ENCODE measurements around the gene RS1. TPM values are rescaled to one million over a fixed set of nuclear protein-coding genes. Genes with fewer than 3 reads are reported as not detected.

Gene RS1
- total RNA-seq, 1 donor from 2014 or later = not detected

DNA sequence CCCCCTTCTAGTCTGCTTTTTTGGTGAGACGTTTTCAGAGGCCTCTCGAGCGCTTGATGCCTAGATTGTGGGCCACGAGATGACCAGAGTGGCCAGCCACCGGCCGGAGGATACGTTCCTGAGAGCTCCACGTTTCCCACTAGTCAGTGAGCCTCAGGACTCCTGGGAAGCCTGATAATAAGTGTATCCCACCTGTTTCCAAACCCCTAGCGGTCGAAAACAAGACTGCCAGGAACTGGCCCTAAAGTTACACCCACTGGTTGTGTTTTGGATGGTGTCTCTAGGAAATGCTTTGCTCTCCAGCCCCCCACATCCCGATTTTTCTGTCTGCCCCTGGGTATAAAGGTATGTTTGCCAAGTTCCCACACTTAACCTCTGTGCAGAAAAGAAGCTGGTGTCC is 4.6 kb upstream of the RS1 start:
- H3K27me3 ChIP-seq (ENCODE audit: low read depth) = no peaks in the 10 kb centered on the region
- peaks cover 6% of the 10 kb centered on the region for H3K4me1 ChIP-seq
- no peaks in the 10 kb centered on the region for H3K9me3 ChIP-seq (replicated peaks)
- no peak for DNase-seq
- intact Hi-C loops (cut with micrococcal nuclease) = loop anchor here (10.0 kb wide), 1 partner anchor 208 kb away; no protein-coding TSS in a partner anchor
- TF ChIP-seq, protein P1, sequence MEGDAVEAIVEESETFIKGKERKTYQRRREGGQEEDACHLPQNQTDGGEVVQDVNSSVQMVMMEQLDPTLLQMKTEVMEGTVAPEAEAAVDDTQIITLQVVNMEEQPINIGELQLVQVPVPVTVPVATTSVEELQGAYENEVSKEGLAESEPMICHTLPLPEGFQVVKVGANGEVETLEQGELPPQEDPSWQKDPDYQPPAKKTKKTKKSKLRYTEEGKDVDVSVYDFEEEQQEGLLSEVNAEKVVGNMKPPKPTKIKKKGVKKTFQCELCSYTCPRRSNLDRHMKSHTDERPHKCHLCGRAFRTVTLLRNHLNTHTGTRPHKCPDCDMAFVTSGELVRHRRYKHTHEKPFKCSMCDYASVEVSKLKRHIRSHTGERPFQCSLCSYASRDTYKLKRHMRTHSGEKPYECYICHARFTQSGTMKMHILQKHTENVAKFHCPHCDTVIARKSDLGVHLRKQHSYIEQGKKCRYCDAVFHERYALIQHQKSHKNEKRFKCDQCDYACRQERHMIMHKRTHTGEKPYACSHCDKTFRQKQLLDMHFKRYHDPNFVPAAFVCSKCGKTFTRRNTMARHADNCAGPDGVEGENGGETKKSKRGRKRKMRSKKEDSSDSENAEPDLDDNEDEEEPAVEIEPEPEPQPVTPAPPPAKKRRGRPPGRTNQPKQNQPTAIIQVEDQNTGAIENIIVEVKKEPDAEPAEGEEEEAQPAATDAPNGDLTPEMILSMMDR (IDR thresholded peaks at IDR 0.05; ENCODE audit: borderline replicate concordance) = peak; percentile 29
- H3K4me3 ChIP-seq = no peak overlapping the region
- no peaks in the 10 kb centered on the region for H3K36me3 ChIP-seq
- no peak overlapping the region for H3K27ac ChIP-seq (replicated peaks)

DNA sequence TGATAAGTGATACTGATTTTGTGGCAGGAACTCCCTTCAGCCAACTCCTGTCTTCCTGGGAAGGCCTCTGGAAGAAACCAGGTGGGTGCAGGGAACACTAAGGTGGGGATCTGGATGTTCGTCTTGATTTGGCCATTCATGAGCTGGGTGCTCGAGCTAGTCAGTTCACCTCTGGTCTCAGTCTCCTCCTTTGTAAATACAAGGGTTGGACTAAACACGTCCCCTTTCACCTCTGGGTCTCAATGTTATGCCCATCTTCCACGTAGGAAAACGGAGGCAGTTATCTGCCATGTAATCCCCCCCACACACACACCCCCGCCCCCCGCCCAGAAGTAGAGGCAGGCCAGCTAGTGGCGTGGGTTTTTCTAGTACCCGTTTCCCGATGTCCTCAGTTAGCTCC is 4.1 kb upstream of the RS1 start:
- Histone ChIP-seq H3K4me3 (no peak overlapping the region), H3K36me3 (no peaks in the 10 kb centered on the region), H3K27me3 (ENCODE audit: low read depth) (no peaks in the 10 kb centered on the region), H3K4me1 (peaks cover 6% of the 10 kb centered on the region), H3K27ac (replicated peaks) (no peak overlapping the region), H3K9me3 (replicated peaks) (no peaks in the 10 kb centered on the region)
- intact Hi-C loops (cut with micrococcal nuclease) = loop anchor here (10.0 kb wide), 1 partner anchor 209 kb away; no protein-coding TSS in a partner anchor
- TF ChIP-seq, protein P1 (IDR thresholded peaks at IDR 0.05; ENCODE audit: borderline replicate concordance) = no peak
- no peak for DNase-seq

DNA sequence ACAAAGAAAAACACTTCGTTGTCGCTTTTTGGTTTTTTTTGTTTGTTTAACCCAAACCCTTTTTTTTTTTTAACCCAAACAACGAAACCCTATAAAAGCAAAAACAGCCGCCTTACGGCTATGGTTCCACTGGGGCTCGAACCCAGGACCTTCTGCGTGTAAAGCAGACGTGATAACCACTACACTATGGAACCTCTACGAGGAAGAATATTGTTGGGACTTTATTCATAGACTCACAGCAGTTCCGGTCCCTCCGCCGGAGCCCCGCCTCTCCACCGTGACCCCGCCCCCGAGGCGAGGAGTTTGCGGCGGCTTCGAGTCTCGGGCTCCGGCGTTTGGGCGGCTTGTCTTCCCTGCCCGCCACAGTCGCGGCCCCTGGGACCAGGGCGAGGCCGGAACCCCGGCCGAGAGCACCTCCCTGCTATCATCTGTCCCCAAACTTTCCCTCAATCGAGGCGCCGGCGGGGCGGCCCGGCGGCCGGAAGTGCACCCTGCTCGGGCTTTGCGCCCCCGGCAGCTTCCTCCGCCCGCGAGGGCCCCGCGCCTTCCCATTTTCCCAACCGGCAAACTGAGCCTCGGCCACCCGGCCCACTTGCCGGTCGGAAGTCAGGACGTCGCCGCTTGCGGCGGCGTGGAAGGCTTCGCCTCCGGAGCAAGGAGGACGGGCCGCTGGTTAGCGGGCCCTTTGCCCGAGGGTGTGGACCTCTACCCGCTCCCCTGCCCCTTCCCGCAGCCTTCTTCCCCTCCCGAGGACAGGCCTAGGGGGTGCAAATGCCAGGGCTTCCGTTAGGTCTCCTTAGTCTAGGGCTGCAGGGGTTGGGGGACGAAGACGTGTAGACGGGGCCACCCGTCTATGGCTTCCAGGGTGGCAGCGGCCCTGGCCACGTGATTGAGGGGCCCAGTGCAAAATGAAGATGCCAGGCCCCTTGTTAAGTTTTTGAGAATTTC is 3.2 kb upstream of the RS1 start:
- no peaks in the 10 kb centered on the region for H3K36me3 ChIP-seq
- no peaks in the 10 kb centered on the region for H3K27me3 ChIP-seq (ENCODE audit: low read depth)
- intact Hi-C loops (cut with micrococcal nuclease) = loop anchor here (10.0 kb wide), 1 partner anchor 210 kb away; no protein-coding TSS in a partner anchor
- H3K27ac ChIP-seq (replicated peaks) = peak overlapping the region; percentile 82
- H3K4me1 ChIP-seq = peaks cover 6% of the 10 kb centered on the region
- TF ChIP-seq, protein P1 (IDR thresholded peaks at IDR 0.05; ENCODE audit: borderline replicate concordance) = no peak
- peak; percentile 75 for DNase-seq
- peak overlapping the region; percentile 76 for H3K4me3 ChIP-seq
- H3K9me3 ChIP-seq (replicated peaks) = no peaks in the 10 kb centered on the region

DNA sequence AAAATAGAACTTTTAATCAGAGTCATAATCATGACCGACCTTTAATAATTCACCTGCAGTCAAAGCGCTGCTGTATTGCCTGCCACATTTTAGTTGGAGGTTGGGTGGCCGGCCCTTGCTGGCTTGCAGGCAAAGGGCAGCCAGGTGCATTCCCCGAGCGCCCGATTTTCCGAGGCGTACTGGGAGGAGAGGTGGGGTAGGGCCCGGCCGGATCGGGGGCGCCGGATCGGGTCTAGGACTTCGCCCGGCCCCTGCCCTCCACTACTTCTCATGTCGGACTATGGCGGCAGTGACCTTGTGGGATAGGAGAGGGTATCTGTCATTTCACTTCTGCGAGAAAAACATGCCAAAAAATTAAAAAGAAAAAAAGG is 2.5 kb upstream of the RS1 start:
- peak; percentile 23 for DNase-seq
- Histone ChIP-seq H3K27ac (replicated peaks) (peak overlapping the region; percentile 82), H3K4me1 (peaks cover 6% of the 10 kb centered on the region), H3K9me3 (replicated peaks) (no peaks in the 10 kb centered on the region), H3K4me3 (peak overlapping the region; percentile 76), H3K36me3 (no peaks in the 10 kb centered on the region), H3K27me3 (ENCODE audit: low read depth) (no peaks in the 10 kb centered on the region)
- intact Hi-C loops (cut with micrococcal nuclease) = loop anchor here (10.0 kb wide), 1 partner anchor 210 kb away; no protein-coding TSS in a partner anchor
- TF ChIP-seq, protein P1 (IDR thresholded peaks at IDR 0.05; ENCODE audit: borderline replicate concordance) = no peak

DNA sequence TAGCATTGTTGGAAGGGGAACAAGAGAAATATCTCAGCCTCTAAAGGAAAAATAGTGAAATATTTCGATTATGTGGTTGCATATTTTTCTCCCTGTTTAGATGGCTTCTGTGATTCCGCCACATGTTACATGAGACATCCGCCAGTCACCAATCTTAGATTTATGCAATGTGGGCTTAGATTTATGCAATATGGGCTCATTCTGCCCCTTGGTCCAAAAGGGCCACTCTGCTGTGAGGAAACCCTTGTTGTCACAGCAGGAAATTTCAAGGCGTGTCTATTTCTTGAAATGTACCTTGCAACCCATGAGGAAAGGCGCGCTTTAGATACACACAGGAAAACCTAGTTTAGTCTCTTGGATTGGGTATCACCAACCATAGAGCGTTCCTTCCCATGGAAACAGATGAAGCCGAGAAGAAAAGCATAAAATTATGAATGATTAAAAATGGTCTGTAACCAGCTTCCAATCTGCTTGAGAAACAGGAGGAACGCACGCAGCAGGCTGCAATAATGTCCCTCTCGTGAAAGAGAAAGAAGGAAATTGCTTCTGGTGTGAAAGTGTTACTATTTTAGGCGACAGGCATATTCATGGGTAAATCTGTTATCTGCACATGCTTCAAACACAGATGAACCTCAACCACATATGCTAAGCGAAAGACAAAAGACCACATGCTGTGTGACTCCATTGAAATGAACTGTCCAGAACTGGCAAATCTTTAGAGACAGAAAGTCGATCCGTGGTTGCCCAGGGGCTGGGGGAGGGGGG is 3.7 kb downstream of the RS1 start:
- H3K27me3 ChIP-seq (ENCODE audit: low read depth) = no peaks in the 10 kb centered on the region
- H3K4me1 ChIP-seq = no peaks in the 10 kb centered on the region
- no peaks in the 10 kb centered on the region for H3K9me3 ChIP-seq (replicated peaks)
- no peak overlapping the region for H3K27ac ChIP-seq (replicated peaks)
- TF ChIP-seq, protein P1 (IDR thresholded peaks at IDR 0.05; ENCODE audit: borderline replicate concordance) = no peak
- intact Hi-C loops (cut with micrococcal nuclease) = no loop called here
- DNase-seq = no peak
- H3K36me3 ChIP-seq = no peaks in the 10 kb centered on the region
- no peak overlapping the region for H3K4me3 ChIP-seq
